ENCODE data around the gene ADGRE2. TPM values are rescaled to one million over a fixed set of nuclear protein-coding genes. Genes with fewer than 3 reads are reported as not detected.

Gene ADGRE2
- total and polyA plus RNA-seq, 4 donors = 0.40 to 5.3 (median 1.2) TPM

- TF ChIP-seq NR2F2 (IDR thresholded peaks at IDR 0.05) (no peak), EGR1 (IDR thresholded peaks at IDR 0.05; ENCODE audit: low read depth in 2 of 2) (no peak), HNF4G (IDR thresholded peaks at IDR 0.05) (no peak), JUND (IDR thresholded peaks at IDR 0.05) (no peak), SP1 (IDR thresholded peaks at IDR 0.05) (no peak), GABPA (IDR thresholded peaks at IDR 0.05 in 1 of 2, conservative IDR thresholded peaks at IDR 0.05 in 1 of 2) (no peak), TAF1 (conservative IDR thresholded peaks at IDR 0.05) (no peak), ZBTB33 (IDR thresholded peaks at IDR 0.05) (no peak), ATF3 (IDR thresholded peaks at IDR 0.05) (no peak), YY1 (IDR thresholded peaks at IDR 0.05) (no peak)
Measured at GRCh38 chr19:14772995-14773394, 5.4 kb downstream of the ADGRE2 start (continued).

GRCh38 chr19:14772467-14772866, 5.9 kb downstream of the ADGRE2 start:
- no peak overlapping the region for H3K4me3 ChIP-seq (ENCODE audit: low read depth in 1 of 3, low read length in 3 of 3)
- WGBS = 79% methylated on average over 8 of the region's 8 CpGs
- H3K9me3 ChIP-seq (ENCODE audit: control insufficient read depth in 4 of 4, low read length in 3 of 4) = no peaks in the 10 kb centered on the region
- H3K36me3 ChIP-seq (ENCODE audit: control insufficient read depth in 4 of 4, insufficient read depth in 3 of 4, low read depth in 1 of 4, low read length in 3 of 4) = no peaks in the 10 kb centered on the region
- H3K4me1 ChIP-seq (ENCODE audit: control insufficient read depth in 4 of 4, insufficient read depth in 4 of 4, low read length in 3 of 4) = no peaks in the 10 kb centered on the region
- peaks cover 0 to 2% (median 0%) of the 10 kb centered on the region in 4 donors for H3K27me3 ChIP-seq (ENCODE audit: control insufficient read depth in 4 of 4, insufficient read depth in 4 of 4, low read length in 3 of 4)
- H3K9ac ChIP-seq (ENCODE audit: low read depth in 1 of 2, low read length in 2 of 2) = no peak overlapping the region
- H3K27ac ChIP-seq (ENCODE audit: low read depth in 1 of 2, low read length in 2 of 2) = no peak overlapping the region
- no peak for DNase-seq (ENCODE audit: low spot score)
- TF ChIP-seq SP1 (IDR thresholded peaks at IDR 0.05) = no peak
- TF ChIP-seq MAX (IDR thresholded peaks at IDR 0.05) = no peak
- TF ChIP-seq RAD21 (IDR thresholded peaks at IDR 0.05) = no peak
- TF ChIP-seq RXRA (IDR thresholded peaks at IDR 0.05) = no peak
- TF ChIP-seq ATF3 (IDR thresholded peaks at IDR 0.05) = no peak
- no peak for TF ChIP-seq EGR1 (IDR thresholded peaks at IDR 0.05; ENCODE audit: low read depth in 2 of 2)
- no peak for TF ChIP-seq CTCF (IDR thresholded peaks at IDR 0.05; ENCODE audit: low read depth, low read length, missing input control)
- TF ChIP-seq HNF4G (IDR thresholded peaks at IDR 0.05) = no peak
- TF ChIP-seq GABPA (IDR thresholded peaks at IDR 0.05 in 1 of 2, conservative IDR thresholded peaks at IDR 0.05 in 1 of 2) = no peak
- TF ChIP-seq FOXA2 (IDR thresholded peaks at IDR 0.05) = no peak
- no peak for TF ChIP-seq NR2F2 (IDR thresholded peaks at IDR 0.05)
- TF ChIP-seq FOXA1 (IDR thresholded peaks at IDR 0.05) = no peak
- no peak for TF ChIP-seq JUND (IDR thresholded peaks at IDR 0.05)
- no peak for TF ChIP-seq REST (IDR thresholded peaks at IDR 0.05)
